NCI-H526 treated with DMSO at 0.1 percent for 48 hours (cell line): ENCODE data around the gene RBM28.
A peak's percentile ranks its signal among the peaks of the same experiment; 100 is the strongest.
"Not testable (repeated sequence)": the region's sequence is repeated elsewhere in the genome, so short reads cannot be mapped to it uniquely, and the experiment has no call there.

Source experiments
- DNase-seq: peaks from one replicate; lab custom pipeline; 2025; lab: John Stamatoyannopoulos, UW

Gene RBM28

DNA sequence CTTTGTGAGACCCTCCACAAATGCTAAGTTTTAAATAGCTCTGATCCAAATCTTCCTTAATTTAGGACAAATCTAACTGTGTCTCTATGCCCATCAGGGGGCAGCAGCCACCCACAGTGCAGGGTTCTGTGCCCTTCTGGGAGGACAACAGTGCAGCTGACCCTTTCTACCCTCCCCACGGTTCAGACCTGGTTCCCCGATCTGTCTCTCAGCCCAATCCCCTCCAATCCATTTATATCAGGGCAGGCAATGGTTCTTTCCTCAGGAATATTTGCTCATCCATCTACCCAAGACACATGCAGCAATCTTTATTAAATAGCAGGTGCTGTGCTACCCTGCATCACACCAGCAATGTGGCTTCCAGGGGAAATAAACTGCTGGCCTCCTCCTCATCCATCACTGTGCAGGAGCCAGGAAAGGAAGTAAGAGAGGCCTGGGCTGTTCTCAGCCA is 4.0 kb upstream of the RBM28 start:
- DNase-seq: no peak

DNA sequence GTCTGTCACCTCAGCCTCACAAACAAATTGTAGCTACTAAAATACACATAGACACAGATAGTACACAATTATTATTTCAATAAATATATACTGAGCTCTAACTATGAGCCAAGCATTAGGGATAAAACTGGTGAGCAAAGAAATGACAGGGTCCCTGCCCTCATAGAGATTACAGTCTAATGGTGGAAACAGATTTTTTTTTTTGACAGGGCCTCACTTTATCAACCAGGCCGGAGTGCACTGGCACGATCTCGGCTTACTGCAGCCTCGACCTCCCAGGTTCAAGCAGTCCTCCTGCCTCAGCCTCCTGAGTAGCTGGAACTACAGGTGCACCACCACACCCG is 695 bp upstream of the RBM28 start:
- DNase-seq: no peak

DNA sequence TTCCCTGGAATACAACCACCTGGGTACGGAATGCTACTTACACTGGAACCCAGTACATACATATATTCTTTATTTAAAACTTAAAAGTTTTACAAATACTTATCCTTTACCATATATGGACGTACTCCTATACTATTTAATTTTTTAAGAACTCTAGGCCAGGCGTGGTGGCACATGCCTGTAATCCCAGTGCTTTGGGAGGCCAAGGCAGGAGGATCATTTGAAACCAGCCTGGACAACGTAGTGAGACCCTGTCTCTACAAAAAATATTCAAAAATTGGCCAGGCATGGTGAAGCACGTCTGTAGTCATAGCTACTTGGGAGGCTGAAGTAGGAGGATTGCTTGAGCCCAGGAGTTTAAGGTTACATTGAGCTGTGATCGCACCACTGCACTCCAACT is 2.0 kb downstream of the RBM28 start:
- no peak for DNase-seq

DNA sequence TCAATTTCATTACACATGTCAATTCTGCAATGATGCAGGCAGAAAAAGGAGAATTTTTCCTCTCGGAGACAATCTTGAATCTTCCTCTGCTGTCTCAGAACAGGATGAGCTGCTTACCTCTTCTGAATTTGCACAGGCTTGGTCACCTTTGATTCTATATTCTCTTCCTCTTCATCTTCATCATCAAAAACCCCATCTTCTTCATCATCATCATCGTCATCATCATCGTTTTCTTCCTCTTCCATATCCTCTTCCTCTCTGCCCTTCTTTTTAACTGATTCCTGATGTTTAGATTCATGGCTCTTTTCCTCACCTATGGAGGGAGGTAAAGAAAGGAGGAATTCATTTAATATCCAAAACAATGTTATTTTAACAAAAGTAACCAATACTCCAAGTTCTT is 8.0 kb downstream of the RBM28 start:
- DNase-seq: no peak

DNA sequence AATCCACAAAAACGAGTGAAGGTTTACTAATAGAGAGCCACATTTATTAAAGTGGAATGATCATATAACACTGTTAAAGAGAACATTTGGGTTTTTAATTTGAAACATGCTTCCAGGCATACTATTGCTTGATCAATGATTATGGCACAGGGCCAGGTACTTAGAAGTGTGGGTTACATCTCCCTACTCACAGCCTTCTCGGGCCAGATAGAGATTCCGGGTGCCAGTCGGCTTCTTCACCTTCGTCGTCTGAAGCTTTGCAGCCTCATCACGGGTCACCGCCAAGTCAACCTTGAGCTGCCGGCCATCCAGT is 19.4 kb downstream of the RBM28 start:
- DNase-seq: no peak

DNA sequence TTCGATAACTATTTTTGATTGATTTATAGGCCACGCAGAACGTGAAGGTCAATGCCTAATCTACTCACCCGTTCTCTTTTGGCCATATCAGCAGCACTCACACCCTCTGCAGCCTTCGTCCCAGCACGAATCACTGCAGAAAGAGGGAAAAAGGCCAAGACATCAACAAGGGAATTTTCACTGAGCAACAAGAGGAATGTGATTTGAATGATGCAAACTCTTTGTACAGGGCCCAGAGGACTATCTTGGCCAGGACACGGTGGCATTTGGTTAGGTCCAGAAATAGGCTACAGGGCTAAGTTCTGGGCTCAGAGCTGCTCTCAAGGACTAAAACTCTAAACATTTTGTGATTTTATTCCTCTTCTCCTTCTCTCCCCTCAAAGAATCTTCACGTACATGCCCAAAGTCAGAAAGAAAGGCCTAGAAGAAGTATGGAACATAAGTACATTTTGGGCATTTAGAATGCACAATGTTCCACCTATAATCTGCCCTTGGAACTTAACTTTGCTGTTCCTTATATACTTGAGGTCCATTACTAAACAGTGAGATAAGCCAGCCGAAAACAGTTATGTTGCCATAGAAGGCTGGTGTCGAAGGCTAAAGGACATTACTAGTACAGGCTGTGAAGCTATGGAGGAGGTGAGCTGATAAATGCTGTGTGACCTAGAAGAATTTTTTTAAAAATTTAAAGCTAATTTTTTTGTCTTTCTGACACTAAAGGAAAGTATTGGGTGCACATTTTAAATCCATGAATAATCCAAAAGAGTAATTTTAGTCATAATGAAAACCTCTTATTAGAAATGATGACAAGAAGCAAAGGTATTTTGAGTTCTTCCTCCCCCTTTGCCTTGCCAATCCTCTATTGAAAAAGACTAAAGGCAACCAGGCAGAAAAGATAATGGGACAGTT is 20.0 kb downstream of the RBM28 start:
- no peak for DNase-seq

DNA sequence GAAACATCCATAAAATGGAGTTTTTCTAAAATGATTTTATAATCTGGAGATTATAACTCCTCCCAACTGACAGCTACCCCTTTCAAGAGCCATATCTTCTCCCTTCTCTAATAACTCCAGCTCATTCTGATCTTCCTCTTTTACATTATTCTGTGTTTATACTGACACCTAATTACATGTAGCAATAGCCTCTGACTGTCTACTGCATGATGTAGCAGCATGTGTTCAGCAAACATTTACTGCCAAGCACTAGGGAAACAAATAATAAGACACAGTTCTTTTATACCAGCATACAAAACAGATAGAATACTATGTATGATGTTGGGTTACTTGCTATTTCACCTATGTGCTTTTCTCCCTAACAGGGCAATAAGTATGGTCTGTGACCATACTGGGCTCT is 20.7 kb downstream of the RBM28 start:
- DNase-seq: no peak

DNA sequence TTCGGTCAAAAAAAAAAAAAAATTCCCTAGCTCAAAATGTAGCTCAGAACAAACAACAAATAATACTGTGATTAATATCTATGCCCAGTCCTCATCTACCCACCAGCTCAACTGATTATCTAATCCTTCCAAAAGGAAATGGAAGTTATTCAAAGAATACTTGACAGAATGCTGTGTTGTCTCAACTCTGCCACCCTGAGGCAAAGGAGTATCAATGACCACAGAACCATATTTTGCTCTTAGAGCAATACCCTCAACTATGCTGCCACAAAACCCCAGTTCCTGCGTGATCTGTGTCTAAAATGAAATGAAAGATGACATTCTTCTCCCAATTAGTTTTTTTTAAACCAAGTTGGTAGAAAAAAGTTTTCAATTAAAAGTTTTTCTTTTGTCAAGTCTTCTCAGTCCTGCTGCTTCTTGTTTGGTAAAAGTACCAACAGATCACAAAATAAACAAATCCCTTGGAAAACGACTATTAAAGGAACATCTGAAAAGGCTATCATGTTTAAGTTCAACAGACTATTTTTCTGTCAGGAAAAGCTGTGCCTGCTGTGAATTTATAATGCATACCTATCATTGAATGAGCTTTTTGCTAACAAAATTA is 21.6 kb downstream of the RBM28 start:
- no peak for DNase-seq

DNA sequence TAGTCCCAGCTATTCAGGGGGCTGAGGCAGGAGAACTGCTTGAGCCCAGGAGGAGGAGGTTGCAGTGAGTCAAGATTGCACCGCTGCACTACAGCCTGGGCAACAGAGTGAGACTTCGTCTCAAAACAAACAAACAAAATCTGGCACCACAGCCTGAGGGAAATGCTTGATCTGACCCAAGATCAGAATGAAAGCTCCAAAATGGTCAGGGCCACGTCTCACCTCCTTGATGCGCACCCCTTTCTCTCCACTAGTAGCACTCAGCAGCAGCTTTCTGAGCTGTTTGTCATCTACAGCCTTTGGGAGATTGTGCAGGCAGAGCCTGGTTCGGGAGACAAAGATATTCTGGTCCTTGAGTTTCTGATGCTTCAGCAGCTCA is 22.7 kb downstream of the RBM28 start:
- no peak for DNase-seq

DNA sequence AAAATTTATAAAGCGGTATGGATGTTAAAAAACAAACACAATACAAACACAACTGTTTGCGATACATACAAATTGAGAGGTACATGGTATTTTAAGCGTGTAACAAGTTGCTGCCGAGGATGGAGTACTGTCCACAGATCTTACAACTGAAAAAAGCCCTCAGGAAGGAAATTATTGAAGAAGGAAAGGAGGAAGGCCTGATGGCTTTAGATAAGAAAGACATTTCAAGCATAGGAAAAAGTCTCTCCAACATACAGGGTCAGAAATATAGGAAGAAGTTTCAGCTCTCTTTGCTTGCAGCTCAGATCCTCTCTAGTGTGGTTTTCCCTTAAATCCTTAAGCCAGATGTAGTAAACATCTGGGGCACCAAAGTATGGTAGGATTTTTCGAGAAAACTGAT is 25.0 kb downstream of the RBM28 start:
- no peak for DNase-seq

DNA sequence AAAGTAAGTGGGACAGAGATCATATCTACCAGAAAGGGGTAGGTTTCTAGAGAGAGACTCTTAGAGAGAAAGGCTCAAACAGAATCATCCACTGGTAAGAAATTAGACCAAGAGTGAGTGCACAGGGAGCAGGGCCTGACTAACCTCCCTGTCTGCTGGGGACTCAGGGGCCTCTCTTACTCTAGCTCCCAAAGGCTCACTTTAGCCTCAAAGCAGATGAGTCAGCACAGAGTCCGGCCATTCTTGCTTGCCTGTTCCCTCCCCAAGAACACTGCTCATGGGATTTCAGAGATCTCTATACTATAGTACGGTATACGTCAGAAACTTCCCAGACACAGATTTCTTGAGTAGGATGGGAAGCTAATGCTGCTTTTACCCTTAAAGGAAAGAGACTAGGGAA is 32.7 kb downstream of the RBM28 start:
- no peak for DNase-seq

DNA sequence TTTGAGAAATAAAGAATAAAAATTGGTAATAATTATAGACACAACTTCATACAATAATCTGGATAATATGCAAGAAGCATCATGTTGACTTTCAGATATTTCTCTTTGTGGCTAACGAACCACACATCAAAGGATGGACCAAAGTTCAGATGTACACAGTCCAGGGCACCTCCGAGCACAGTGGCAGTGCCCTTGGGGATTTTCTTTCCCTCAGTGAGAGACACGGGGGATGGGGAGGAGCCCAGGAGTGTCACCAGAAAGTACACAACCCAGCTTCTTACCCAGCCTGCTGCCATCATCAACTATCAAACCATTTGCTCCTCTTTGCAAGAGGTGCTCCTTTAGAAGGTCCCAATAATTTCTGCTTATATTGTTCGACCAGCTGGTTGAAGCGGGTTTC is 33.2 kb downstream of the RBM28 start:
- no peak for DNase-seq

DNA sequence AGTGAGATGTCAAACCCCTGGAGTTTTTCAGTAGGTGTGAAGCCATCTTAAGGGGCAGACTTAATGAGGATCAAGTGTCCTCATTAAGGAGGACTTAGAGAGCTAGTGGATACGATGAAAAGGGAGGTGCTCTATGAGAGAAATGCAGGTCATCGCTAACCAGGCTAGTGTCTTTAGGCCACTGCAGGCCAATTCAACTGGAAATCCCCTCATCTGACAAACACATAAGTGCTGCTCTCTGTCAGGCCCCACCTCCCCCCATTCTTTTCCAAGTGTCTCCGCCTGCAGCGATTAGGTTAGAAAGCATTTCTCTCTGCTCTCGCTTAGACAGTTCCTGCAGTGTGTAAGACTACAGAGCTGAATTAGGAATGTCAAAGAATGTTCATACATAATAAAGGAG is 33.7 kb downstream of the RBM28 start:
- no peak for DNase-seq

DNA sequence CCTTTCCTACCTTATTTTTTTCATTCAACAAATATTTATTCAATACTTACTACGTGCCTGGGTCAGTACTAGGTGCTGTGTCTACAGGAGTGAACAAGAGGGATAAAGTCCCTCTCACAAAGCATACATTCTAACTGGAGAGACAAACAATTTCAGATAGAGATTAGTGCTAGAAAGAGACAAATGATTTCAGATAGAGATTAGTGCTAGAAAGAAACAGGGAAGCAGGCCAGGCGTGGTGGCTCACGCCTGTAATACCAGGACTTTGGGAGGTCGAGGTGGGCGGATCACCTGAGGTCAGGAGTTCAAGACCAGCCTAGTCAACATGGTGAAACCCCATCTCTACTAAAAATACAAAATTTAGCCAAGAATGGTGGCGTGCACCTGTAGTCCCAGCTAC is 34.6 kb downstream of the RBM28 start:
- no peak for DNase-seq

DNA sequence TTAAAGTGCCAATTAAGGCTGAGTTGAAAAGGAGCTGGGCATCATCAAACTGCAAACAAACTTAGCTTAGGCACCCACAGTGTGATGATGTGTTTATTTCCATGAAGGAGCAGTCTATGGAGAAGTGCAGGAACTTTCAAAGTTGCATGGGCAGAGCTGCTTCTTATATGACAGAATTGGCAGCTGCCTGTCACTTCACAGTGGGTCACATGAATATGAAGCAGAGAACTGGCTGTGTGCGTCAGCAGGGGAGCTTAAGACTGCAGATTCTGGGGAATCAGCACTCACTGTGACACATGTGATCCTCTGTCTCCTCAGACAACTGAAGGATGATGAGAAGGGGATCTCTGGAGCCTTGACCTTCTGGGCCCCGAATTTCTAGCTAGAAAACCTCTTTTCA is 36.6 kb downstream of the RBM28 start:
- no peak for DNase-seq

DNA sequence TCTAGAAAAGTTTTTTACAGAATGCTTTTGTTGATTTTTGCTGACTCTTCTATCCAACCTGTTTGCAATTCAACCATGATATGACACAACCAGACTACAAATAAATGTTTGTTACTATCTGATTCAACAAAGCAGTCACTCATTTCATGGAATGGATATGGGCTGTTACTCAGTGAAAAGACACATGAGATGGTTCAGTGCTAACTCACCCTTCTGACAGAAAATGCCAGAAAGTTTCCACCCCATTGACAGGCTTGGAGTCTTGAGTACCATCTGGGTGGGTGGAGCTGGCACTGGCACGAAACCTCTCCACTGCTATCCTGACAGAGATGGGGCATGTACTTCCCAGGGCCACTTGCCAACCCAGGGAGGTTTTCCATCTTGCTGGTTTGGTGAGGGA is 39.5 kb downstream of the RBM28 start:
- DNase-seq: no peak

DNA sequence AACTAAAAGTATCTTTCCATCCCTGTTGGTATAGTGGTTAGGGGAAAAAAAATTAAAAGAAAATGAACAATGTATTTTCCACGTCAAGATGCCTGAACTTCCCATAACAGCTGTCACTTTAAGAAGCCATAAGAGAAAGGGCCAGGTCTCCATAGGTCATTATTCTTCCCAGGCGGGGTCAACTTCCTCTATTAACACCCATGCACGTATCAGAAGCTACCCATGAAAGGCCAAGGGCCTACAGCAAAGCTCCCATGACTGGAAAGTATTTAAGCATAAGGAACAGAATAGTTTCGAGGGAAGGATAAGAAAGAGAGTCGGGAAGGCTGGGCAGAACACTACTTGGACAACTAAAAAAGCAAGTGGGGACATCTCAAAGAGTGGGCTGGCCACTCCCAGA is 40.1 kb downstream of the RBM28 start:
- DNase-seq: no peak

DNA sequence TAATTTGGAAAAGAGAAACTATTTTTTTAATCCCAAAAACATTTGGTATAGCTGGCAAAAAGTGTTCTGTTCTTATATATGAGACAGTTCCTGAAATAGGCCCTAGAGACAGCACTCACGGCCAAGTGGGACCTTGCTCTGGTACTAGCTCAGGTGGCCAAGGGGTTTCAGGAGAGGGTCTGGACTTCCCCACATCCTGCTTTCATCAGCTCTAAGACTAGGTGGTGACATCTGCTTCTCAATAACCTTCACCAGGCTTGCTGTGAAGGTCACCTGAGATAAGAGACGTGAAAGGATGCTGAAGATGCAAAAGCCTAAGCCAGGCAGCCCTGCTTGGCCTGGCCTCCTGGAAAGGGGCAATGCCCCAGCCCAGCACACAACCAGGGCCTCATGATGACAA is 40.6 kb downstream of the RBM28 start:
- no peak for DNase-seq

DNA sequence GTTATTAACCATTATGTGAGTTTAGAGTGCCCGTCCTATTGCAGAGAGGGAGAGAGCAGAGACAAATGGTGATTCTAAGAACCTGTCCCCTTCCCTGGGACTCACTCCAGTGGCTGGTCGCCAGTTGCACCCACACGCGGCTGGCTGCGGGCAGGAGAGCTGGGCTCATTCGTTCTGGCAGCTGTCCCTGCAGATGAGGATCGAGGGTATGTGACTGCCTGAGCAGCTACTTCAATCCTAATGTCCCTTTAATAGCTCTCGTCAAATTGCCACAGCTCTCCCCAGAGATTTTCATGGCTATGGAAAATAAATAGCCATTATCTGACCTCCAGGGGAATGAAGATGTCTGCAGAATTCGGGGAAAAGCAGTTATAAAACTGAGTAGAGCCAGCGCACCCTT is 41.6 kb downstream of the RBM28 start:
- no peak for DNase-seq

DNA sequence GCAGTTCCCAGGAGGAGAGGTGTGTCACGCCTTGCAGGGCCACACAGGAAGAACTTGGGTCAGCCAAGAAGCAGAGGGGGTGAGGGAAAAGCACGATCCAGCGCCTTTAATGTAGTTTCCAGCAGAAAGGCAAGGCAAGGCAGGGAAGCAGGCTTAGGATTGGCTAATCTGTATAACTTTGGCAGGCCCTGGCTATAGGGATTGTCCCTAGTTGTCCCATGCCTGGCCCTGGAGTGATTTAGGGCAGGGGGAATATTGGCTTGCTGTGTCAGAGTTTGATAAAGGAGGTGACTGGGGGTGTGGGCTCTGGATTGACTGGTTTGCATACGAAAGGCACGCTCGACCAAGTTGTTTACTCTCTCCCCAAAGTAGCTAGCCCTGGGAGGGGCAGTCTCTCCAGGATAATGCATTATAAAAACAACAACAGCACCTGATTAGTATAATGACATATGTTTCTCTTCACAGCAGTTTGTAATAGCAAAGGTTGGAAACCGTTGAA is 44.5 kb downstream of the RBM28 start:
- DNase-seq: peak; percentile 77

DNA sequence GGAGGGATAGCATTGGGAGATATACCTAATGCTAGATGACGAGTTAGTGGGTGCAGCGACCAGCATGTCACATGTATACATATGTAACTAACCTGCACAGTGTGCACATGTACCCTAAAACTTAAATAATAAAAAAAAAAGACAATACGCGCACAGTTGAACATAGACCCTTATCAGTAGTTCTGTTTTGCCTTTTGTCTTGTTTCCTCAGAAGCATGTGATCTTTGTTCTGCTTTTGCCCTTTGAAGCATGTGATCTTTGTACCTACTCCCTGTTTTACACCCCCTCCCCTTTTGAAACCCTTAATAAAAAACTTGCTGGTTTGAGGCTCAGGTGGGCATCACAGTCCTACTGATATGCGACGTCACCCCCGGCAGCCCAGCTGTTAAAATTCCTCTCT is 45.7 kb downstream of the RBM28 start:
- not testable (repeated sequence) for DNase-seq

DNA sequence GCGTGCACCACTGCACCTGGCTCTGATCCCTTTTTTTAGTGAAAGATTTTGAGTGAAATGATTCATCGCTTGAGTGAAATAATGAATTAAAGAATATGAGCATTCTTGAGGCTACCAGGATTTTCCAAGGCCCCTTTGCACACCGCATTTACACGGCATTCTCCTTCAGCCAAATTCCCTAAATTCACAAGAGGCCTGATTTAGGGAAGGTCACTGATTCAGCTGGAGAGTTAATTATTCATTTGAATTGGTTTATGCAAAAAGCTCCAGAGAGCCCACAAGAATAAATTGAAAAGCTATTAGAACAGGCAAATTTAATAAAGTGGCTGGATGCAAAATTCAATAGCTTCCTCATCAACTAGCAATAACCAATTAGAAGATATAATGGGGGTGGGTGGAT is 56.2 kb downstream of the RBM28 start:
- no peak for DNase-seq

DNA sequence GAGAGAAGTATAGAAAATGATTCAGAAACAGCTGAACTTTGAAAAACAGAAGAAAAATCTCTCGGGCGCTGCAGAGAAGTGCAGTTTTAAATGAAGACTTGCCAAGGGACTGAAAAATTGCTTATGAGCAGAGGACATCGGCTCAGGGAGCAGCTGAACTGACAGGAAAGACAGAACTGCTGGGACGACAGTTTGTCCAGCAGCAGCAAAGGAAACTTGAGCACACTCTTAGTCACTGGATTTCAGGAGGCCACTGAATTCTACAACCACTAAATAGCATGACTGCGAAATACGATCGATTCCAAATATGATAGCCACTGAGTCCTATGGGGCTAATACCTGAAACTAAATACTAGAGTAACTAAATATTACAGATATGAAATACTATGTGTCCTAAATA is 59.6 kb downstream of the RBM28 start:
- no peak for DNase-seq
